Loucy (cell line): ENCODE results near the gene MGAT1.

Source experiments
- H2AFZ ChIP-seq: fragments of 200-600 bp; sonication (generic); 2 replicates; pipeline ENCODE4 v1.6.0; 2016; ENCODE audit warnings: antibody characterized with exemption, mild to moderate bottlenecking, low read length, moderate library complexity
- H3F3A ChIP-seq: fragments of 200-600 bp; 2 replicates; pipeline ENCODE4 v1.6.0; 2016; ENCODE audit warnings: antibody characterized with exemption, low read depth, mild to moderate bottlenecking
- H3K27me3 ChIP-seq: fragments of 200-600 bp; sonication (generic); 2 replicates; pipeline ENCODE4 v1.6.1; 2014; ENCODE audit warnings: low read length, mild to moderate bottlenecking; ENCODE audit not compliant: insufficient read depth, poor library complexity, severe bottlenecking
- H3K36me3 ChIP-seq: fragments of 200-600 bp; sonication (generic); 2 replicates; pipeline ENCODE4 v1.6.1; 2016; ENCODE audit warnings: low read length; ENCODE audit not compliant: insufficient read depth
- H3K4me1 ChIP-seq: fragments of 200-600 bp; sonication (generic); 2 replicates; pipeline ENCODE4 v1.5.1; 2014; ENCODE audit warnings: low read length, mild to moderate bottlenecking; ENCODE audit not compliant: insufficient read depth, poor library complexity, severe bottlenecking
- H3K4me2 ChIP-seq: fragments of 200-600 bp; sonication (generic); 2 replicates; pipeline ENCODE4 v1.6.0; 2014; ENCODE audit warnings: antibody characterized with exemption, low read length, low read depth, mild to moderate bottlenecking; ENCODE audit not compliant: poor library complexity, severe bottlenecking
- H3K4me3 ChIP-seq: fragments of 200-600 bp; sonication (generic); 2 replicates; pipeline ENCODE4 v1.5.1; 2014; ENCODE audit warnings: low read length, mild to moderate bottlenecking, mixed read lengths; ENCODE audit not compliant: poor library complexity, severe bottlenecking
- H3K79me2 ChIP-seq: fragments of 200-600 bp; sonication (generic); 2 replicates; pipeline ENCODE4 v1.6.1; 2014; ENCODE audit warnings: low read length; ENCODE audit not compliant: insufficient read depth
- H3K9ac ChIP-seq: fragments of 200-600 bp; sonication (generic); 2 replicates; pipeline ENCODE4 v1.6.0; 2014; ENCODE audit warnings: mild to moderate bottlenecking, low read depth, low read length, moderate library complexity; ENCODE audit not compliant: poor library complexity, severe bottlenecking
- H3K9me2 ChIP-seq: fragments of 200-600 bp; sonication (generic); replicated peaks from 2 replicates; pipeline ENCODE4 v1.6.1; 2016; ENCODE audit warnings: low read depth, low read length, mixed read lengths
- H3K9me3 ChIP-seq: fragments of 200-600 bp; sonication (generic); 2 replicates; pipeline ENCODE4 v1.6.1; 2014; ENCODE audit warnings: mild to moderate bottlenecking, antibody characterized with exemption, low read length, low read depth; ENCODE audit not compliant: insufficient read depth
- H4K20me1 ChIP-seq: fragments of 200-600 bp; sonication (generic); 2 replicates; pipeline ENCODE4 v1.6.0; 2014; ENCODE audit warnings: antibody characterized with exemption, low read length, mild to moderate bottlenecking; ENCODE audit not compliant: insufficient read depth, poor library complexity, severe bottlenecking
- CTCF ChIP-seq: fragments of 200-600 bp; sonication (generic); conservative IDR thresholded peaks from 2 replicates; pipeline ENCODE4 v1.5.1; 2014; ENCODE audit warnings: mild to moderate bottlenecking, antibody characterized with exemption, low read length
- EZH2phosphoT487 ChIP-seq: fragments of 200-600 bp; IDR thresholded peaks from 2 replicates; pipeline ENCODE4 v1.6.1; 2018; ENCODE audit warnings: antibody characterized with exemption, mild to moderate bottlenecking, moderate library complexity, borderline replicate concordance

Gene MGAT1

GRCh38 chr5:180820788-180821321 lies 18.2 kb upstream of the MGAT1 start:
- TF ChIP-seq EZH2phosphoT487 (no peak), CTCF (no peak)
- Histone ChIP-seq H3K4me3 (no peak overlapping the region), H3K4me2 (no peak overlapping the region), H3K9ac (no peak overlapping the region), H3F3A (no peaks in the 10 kb centered on the region), H3K4me1 (peaks cover 11% of the 10 kb centered on the region), H2AFZ (no peak overlapping the region), H4K20me1 (no peaks in the 10 kb centered on the region), H3K9me3 (no peaks in the 10 kb centered on the region), H3K9me2 (no peaks in the 10 kb centered on the region), H3K79me2 (no peaks in the 10 kb centered on the region), H3K27me3 (no peaks in the 10 kb centered on the region), H3K36me3 (no peaks in the 10 kb centered on the region)

- Histone ChIP-seq H3K4me3 (no peak overlapping the region), H3K79me2 (no peaks in the 10 kb centered on the region), H2AFZ (no peak overlapping the region), H3K9ac (no peak overlapping the region), H3K9me3 (no peaks in the 10 kb centered on the region), H3K4me1 (peaks cover 11% of the 10 kb centered on the region), H3K4me2 (no peak overlapping the region), H3F3A (no peaks in the 10 kb centered on the region), H3K9me2 (no peaks in the 10 kb centered on the region), H4K20me1 (no peaks in the 10 kb centered on the region), H3K27me3 (no peaks in the 10 kb centered on the region), H3K36me3 (no peaks in the 10 kb centered on the region)
- TF ChIP-seq EZH2phosphoT487, result no peak
- no peak for TF ChIP-seq CTCF
Observed at GRCh38 chr5:180818677-180819341, 16.2 kb upstream of the MGAT1 start.

DNA sequence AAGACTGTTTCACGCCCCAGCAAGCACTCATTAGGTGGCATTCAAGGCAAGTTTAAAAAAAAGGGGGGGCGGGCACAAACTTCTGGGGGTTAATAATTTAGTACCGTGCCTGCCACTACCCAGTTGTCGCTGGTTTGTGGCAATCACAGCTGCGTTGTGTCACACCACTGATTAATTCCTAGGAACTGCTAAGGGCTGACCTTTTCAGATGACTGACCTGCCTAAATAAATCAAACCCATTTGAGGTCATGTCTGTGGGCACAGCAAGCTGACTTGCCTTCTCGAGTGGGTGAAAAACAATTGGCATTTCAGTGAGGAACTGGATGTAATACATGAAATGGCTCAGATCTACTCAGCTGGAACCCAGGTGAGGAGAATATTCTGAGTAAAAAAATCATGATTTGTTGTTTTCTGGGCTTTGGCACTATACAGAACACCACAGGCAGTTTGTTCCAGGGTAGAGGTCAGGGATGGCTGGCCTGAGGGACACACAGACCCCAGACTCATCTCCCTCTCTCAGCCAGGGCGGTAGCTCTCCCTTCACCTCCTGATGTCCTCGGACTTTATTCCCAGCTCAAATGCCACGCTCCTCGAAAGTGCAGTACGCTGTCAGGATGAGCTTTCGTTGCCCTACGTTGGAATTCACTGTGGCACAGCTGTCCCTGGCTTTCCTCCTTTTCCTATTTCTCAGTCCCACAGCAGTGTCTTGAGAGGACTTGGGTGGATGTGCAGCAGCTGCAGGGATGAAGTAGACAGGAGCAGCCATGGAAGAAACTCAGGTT lies 15.5 kb upstream of the MGAT1 start:
- H2AFZ ChIP-seq, result no peak overlapping the region
- no peaks in the 10 kb centered on the region for H3K9me3 ChIP-seq
- TF ChIP-seq EZH2phosphoT487 (no peak), CTCF (no peak)
- no peaks in the 10 kb centered on the region for H3K9me2 ChIP-seq
- no peak overlapping the region for H3K4me2 ChIP-seq
- H3F3A ChIP-seq, result no peaks in the 10 kb centered on the region
- H3K9ac ChIP-seq, result no peak overlapping the region
- H3K4me3 ChIP-seq, result no peak overlapping the region
- no peaks in the 10 kb centered on the region for H3K27me3 ChIP-seq
- H3K79me2 ChIP-seq, result no peaks in the 10 kb centered on the region
- peaks cover 11% of the 10 kb centered on the region for H3K4me1 ChIP-seq
- no peaks in the 10 kb centered on the region for H4K20me1 ChIP-seq
- no peaks in the 10 kb centered on the region for H3K36me3 ChIP-seq
